Endodermal cell (in vitro differentiated cells): ENCODE results near the gene SCN8A. TPM values are rescaled to one million over a fixed set of nuclear protein-coding genes. Genes with fewer than 3 reads are reported as not detected.

Source experiments
- DNase-seq: peaks from one replicate; pipeline ENCODE4 v3.0.0-alpha.2; 2017
- H3K27ac ChIP-seq: 2 replicates; pipeline ENCODE4 v1.5.1; 2013; ENCODE audit warnings: mild to moderate bottlenecking, low read depth, low read length, moderate library complexity
- H3K27me3 ChIP-seq: 2 replicates; pipeline ENCODE4 v1.6.1; 2013; ENCODE audit warnings: mild to moderate bottlenecking, low read length, moderate library complexity; ENCODE audit not compliant: insufficient read depth, control insufficient read depth, poor library complexity, severe bottlenecking
- H3K36me3 ChIP-seq: 2 replicates; pipeline ENCODE4 v1.7.0; 2013; ENCODE audit warnings: mild to moderate bottlenecking, low read length, moderate library complexity; ENCODE audit not compliant: control insufficient read depth, insufficient read depth
- H3K4me1 ChIP-seq: one replicate; pipeline ENCODE4 v1.7.0; 2013; ENCODE audit warnings: low read length; ENCODE audit not compliant: control insufficient read depth, insufficient read depth
- H3K4me3 ChIP-seq: 2 replicates; pipeline ENCODE4 v1.5.1; 2013; ENCODE audit warnings: mild to moderate bottlenecking, low read length, moderate library complexity
- H3K9ac ChIP-seq: 2 replicates; pipeline ENCODE4 v1.6.1; 2013; ENCODE audit warnings: mild to moderate bottlenecking, low read length, moderate library complexity; ENCODE audit not compliant: poor library complexity, severe bottlenecking; ENCODE audit errors: extremely low read depth
- H3K9me3 ChIP-seq: 2 replicates; pipeline ENCODE4 v1.6.1; 2013; ENCODE audit warnings: mild to moderate bottlenecking, low read length, moderate library complexity; ENCODE audit not compliant: control insufficient read depth
- H3K27ac Mint-ChIP-seq: 2 replicates; pipeline ENCODE4 v1.8.0; 2020; ENCODE audit warnings: mixed read lengths
- H3K27me3 Mint-ChIP-seq: 2 replicates; pipeline ENCODE4 v1.8.0; 2021; ENCODE audit warnings: mild to moderate bottlenecking, mixed read lengths; ENCODE audit not compliant: insufficient read depth
- H3K36me3 Mint-ChIP-seq: 2 replicates; pipeline ENCODE4 v1.8.0; 2020; ENCODE audit warnings: low read depth, mixed read lengths
- H3K4me1 Mint-ChIP-seq: 2 replicates; pipeline ENCODE4 v1.8.0; 2020; ENCODE audit warnings: mixed read lengths
- H3K4me3 Mint-ChIP-seq: 2 replicates; pipeline ENCODE4 v1.8.0; 2020; ENCODE audit warnings: mild to moderate bottlenecking, moderate library complexity, mixed read lengths
- H3K9me3 Mint-ChIP-seq: 2 replicates; pipeline ENCODE4 v1.8.0; 2020; ENCODE audit warnings: mild to moderate bottlenecking, mixed read lengths
- CTCF ChIP-seq: fragments of 200-600 bp; sonication (generic); conservative IDR thresholded peaks from 2 replicates; pipeline ENCODE4 v1.5.0; 2021; ENCODE audit warnings: antibody characterized with exemption, mild to moderate bottlenecking
- WGBS, 2 experiments: methylation state at CpG; one replicate each; pipeline versions ENCODE4 v1.1.5 to v1.1.7; 2013; ENCODE audit warnings: missing lambda C conversion rate in 2 of 2, mixed read lengths in 1 of 2; ENCODE audit not compliant: insufficient coverage in 1 of 2, insufficient read length in 1 of 2; 5-methylcytosine and 5-hydroxymethylcytosine counted together
- total RNA-seq, 2 donors: library from RNA; stranded (reverse); fragmentation: NEBNext Ultra II Directional in 1 of 2; extraction: Animal tissue kit (Norgen Biotek cat#: 25700) in 1 of 2; gene quantifications; 2 replicates in 1 of 2; 3 replicates in 1 of 2; pipeline ENCODE4 v1.2.1, GENCODE V29; 2021

SCN8A gene
- total RNA-seq, 2 donors from 2014 or later: 9.5 to 9.7 TPM

- no peak overlapping the region for H3K4me3 ChIP-seq
These were observed 254.4 kb downstream of the SCN8A start for GRCh38 chr12:51845482-51845881.

GRCh38 chr12:51846271-51846691 lies 255.2 kb downstream of the SCN8A start:
- Mint-ChIP-seq H3K4me3 (peak overlapping the region; percentile 66), H3K9me3 (no peaks in the 10 kb centered on the region), H3K27me3 (peaks cover 80% of the 10 kb centered on the region), H3K27ac (no peak overlapping the region), H3K4me1 (peaks cover 12% of the 10 kb centered on the region), H3K36me3 (no peaks in the 10 kb centered on the region)
- peaks cover 4% of the 10 kb centered on the region for H3K36me3 ChIP-seq
- 71 to 73% methylated on average over 12 to 15 of the region's 15 CpGs for WGBS, 2 experiments
- H3K27me3 ChIP-seq: peaks cover 11% of the 10 kb centered on the region
- TF ChIP-seq CTCF: no peak
- H3K4me3 ChIP-seq: peak overlapping the region; percentile 84
- peak; percentile 70 for DNase-seq
- H3K9ac ChIP-seq: no peak overlapping the region
- no peak overlapping the region for H3K27ac ChIP-seq
- peaks cover 15% of the 10 kb centered on the region for H3K4me1 ChIP-seq
- H3K9me3 ChIP-seq: no peaks in the 10 kb centered on the region

More at GRCh38 chr12:51845482-51845881, 254.4 kb downstream of the SCN8A start:
- Histone ChIP-seq H3K9me3 (no peaks in the 10 kb centered on the region), H3K36me3 (peaks cover 4% of the 10 kb centered on the region), H3K27ac (no peak overlapping the region), H3K9ac (no peak overlapping the region), H3K4me1 (peaks cover 15% of the 10 kb centered on the region), H3K27me3 (peaks cover 11% of the 10 kb centered on the region)
- no peaks in the 10 kb centered on the region for H3K9me3 Mint-ChIP-seq
- H3K36me3 Mint-ChIP-seq: no peaks in the 10 kb centered on the region
- no peak overlapping the region for H3K27ac Mint-ChIP-seq
- peak; percentile 46 for DNase-seq
- no peak for TF ChIP-seq CTCF
- 85% methylated on average over 4 to 7 of the region's 7 CpGs for WGBS, 2 experiments
- peak overlapping the region; percentile 66 for H3K4me3 Mint-ChIP-seq
- peaks cover 12% of the 10 kb centered on the region for H3K4me1 Mint-ChIP-seq
- peaks cover 75% of the 10 kb centered on the region for H3K27me3 Mint-ChIP-seq

- Histone ChIP-seq H3K27me3 (peaks cover 16% of the 10 kb centered on the region), H3K4me1 (peaks cover 15% of the 10 kb centered on the region), H3K9me3 (no peaks in the 10 kb centered on the region), H3K4me3 (peak overlapping the region; percentile 84), H3K9ac (peak overlapping the region; percentile 47), H3K36me3 (peaks cover 4% of the 10 kb centered on the region), H3K27ac (peak overlapping the region; percentile 90)
- TF ChIP-seq CTCF: peak; percentile 14
- H3K36me3 Mint-ChIP-seq: no peaks in the 10 kb centered on the region
- peak; percentile 92 for DNase-seq
- H3K9me3 Mint-ChIP-seq: no peaks in the 10 kb centered on the region
- peaks cover 80% of the 10 kb centered on the region for H3K27me3 Mint-ChIP-seq
- no peak overlapping the region for H3K27ac Mint-ChIP-seq
- H3K4me3 Mint-ChIP-seq: peak overlapping the region; percentile 66
- 0% methylated on average over 1 to 59 of the region's 59 CpGs for WGBS, 2 experiments
- peaks cover 12% of the 10 kb centered on the region for H3K4me1 Mint-ChIP-seq
These were observed 256.0 kb downstream of the SCN8A start for GRCh38 chr12:51846911-51847642.
